Muscle of leg (tissue), 11 donors: Measurements from ENCODE around the gene ACSM2B. TPM values are rescaled to one million over a fixed set of nuclear protein-coding genes. Genes with fewer than 3 reads are reported as not detected.
"Not testable (repeated sequence)": the region's sequence is repeated elsewhere in the genome, so short reads cannot be mapped to it uniquely, and the experiment has no call there.

Source experiments
- DNase-seq: peaks from one replicate; pipeline ENCODE4 v3.0.0; 2013
- H3K27ac ChIP-seq: one replicate; pipeline ENCODE4 v1.5.1; 2013; ENCODE audit warnings: mild to moderate bottlenecking, low read length, control low read depth
- H3K27me3 ChIP-seq: one replicate; pipeline ENCODE4 v1.6.1; 2013; ENCODE audit warnings: low read length; ENCODE audit not compliant: control insufficient read depth, insufficient read depth
- H3K36me3 ChIP-seq: one replicate; pipeline ENCODE4 v1.6.1; 2013; ENCODE audit warnings: low read length; ENCODE audit not compliant: control insufficient read depth, insufficient read depth
- H3K4me1 ChIP-seq: one replicate; pipeline ENCODE4 v1.6.1; 2013; ENCODE audit warnings: low read length; ENCODE audit not compliant: control insufficient read depth, insufficient read depth
- H3K4me3 ChIP-seq: one replicate; pipeline ENCODE4 v1.5.1; 2013; ENCODE audit warnings: low read length, control low read depth
- H3K9me3 ChIP-seq: replicated peaks from 2 replicates; pipeline ENCODE4 v1.6.1; 2013; ENCODE audit warnings: low read depth, low read length; ENCODE audit not compliant: control insufficient read depth
- WGBS: methylation state at CpG from one replicate; pipeline ENCODE4 v1.1.5; 2013; ENCODE audit warnings: missing lambda C conversion rate; ENCODE audit not compliant: insufficient coverage; 5-methylcytosine and 5-hydroxymethylcytosine counted together
- polyA plus RNA-seq, 8 donors: library from polyadenylated mRNA; unstranded; fragments of 120-200 nt; gene quantifications; one replicate each; pipeline versions ENCODE4 v1.2.1 to v1.2.3, GENCODE V29; 2013; ENCODE audit warnings: inconsistent platforms in 1 of 8, low replicate concordance in 1 of 8; ENCODE audit not compliant: insufficient read length in 8 of 8, insufficient read depth in 1 of 8
- total RNA-seq: library from RNA; stranded (reverse); fragments of 120-200 nt; gene quantifications from one replicate; pipeline ENCODE4 v1.2.4, GENCODE V29; 2013

The ACSM2B gene
- total and polyA plus RNA-seq, 9 donors: 0.11 to 1.1 (median 0.55) TPM

GRCh38 chr16:20613481-20614185 is 37.5 kb upstream of the ACSM2B start:
- H3K27me3 ChIP-seq: no peaks in the 10 kb centered on the region
- H3K4me1 ChIP-seq: no peaks in the 10 kb centered on the region
- no peaks in the 10 kb centered on the region for H3K9me3 ChIP-seq
- H3K4me3 ChIP-seq: no peak overlapping the region
- DNase-seq: no peak
- H3K27ac ChIP-seq: no peak overlapping the region
- H3K36me3 ChIP-seq: no peaks in the 10 kb centered on the region
- 84% methylated on average over 7 of the region's 7 CpGs for WGBS

DNA sequence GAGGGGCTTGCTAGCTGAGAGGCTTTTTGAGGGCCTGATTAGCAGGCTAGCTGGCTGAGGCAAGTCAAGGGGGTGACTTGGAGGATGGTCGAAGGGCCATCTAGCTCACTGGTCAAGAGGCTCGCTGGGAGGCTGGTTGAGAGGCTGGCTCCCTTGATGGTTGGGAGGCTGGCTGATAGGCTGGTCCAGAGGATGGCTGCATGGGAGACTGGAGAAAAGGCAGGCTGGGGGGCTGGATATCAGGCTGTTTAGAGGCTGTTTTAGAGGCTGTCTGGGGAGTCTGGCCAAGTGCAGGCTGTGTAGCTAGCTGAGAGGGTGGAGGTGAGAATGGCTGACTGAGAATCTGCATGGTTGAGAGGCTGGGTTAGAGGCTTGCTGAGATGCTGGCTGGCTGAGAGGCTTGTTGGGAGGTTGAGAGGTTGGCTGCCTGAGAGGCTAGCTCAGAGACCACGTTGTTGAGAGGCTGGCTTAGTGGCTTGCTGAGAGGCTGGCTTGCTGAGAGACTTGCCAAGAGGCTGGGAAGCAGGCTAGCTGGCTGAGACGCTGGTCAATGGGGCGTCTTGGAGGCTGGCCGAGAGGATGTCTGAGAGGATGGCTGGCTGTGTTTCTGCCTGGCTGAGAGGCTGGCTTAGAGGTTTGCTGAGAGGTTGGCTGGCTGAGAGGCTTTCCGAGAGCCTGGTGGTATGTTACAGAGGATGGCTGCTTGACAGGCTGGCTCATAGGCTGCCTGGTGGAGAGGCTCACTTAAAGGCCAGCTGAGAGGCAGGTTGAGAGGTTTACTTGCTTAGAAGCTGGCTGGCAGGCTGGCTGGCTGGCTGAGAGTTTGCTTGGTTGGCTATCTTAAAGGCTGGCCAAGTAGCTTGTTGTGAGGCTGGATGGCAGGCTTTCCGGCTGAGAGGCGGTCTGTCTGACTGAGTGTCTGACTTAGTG is 36.6 kb upstream of the ACSM2B start:
- no peak for DNase-seq
- H3K9me3 ChIP-seq: no peaks in the 10 kb centered on the region

DNA sequence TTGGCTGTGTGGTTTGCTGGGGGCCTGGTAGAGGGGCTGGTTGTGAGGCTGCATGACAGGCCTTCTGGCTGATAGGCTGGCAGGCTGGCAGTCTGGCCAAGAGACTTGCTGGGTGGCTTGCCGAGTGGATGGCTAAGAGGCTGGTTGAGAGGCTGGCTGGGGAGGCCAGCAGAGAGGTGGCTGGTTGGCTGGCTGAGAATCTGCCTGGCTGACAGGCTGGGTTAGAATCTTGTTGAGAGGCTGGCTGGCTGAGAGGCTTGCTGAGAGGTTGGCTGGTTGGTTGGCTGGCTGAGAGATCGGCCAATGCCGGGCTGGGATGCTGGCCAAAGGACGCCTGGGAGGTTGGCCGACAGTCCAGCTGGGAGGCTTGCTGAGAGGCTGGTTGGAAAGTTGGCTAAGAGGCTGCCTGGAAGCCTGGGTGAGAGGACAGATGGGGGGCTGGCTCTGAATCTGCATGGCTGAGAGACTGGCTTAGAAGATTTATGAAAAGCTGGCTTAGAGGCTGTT is 35.9 kb upstream of the ACSM2B start:
- Histone ChIP-seq H3K4me3 (no peak overlapping the region), H3K27me3 (no peaks in the 10 kb centered on the region), H3K27ac (no peak overlapping the region), H3K4me1 (no peaks in the 10 kb centered on the region), H3K9me3 (no peaks in the 10 kb centered on the region), H3K36me3 (no peaks in the 10 kb centered on the region)
- WGBS: 59% methylated on average over 5 of the region's 5 CpGs
- DNase-seq: peak; percentile 15

More for the DNA sequence above, 36.6 kb upstream of the ACSM2B start:
- no peaks in the 10 kb centered on the region for H3K36me3 ChIP-seq
- no peak overlapping the region for H3K4me3 ChIP-seq
- no peaks in the 10 kb centered on the region for H3K4me1 ChIP-seq
- no peaks in the 10 kb centered on the region for H3K27me3 ChIP-seq
- 67% methylated on average over 9 of the region's 9 CpGs for WGBS
- H3K27ac ChIP-seq: no peak overlapping the region

GRCh38 chr16:20611350-20611902 is 35.3 kb upstream of the ACSM2B start:
- H3K9me3 ChIP-seq: no peaks in the 10 kb centered on the region
- no peak overlapping the region for H3K4me3 ChIP-seq
- H3K36me3 ChIP-seq: no peaks in the 10 kb centered on the region
- WGBS: 26% methylated on average over 2 of the region's 2 CpGs
- H3K4me1 ChIP-seq: no peaks in the 10 kb centered on the region
- DNase-seq: no peak
- no peak overlapping the region for H3K27ac ChIP-seq
- no peaks in the 10 kb centered on the region for H3K27me3 ChIP-seq

GRCh38 chr16:20610892-20611349 is 34.8 kb upstream of the ACSM2B start:
- Histone ChIP-seq H3K27ac (no peak overlapping the region), H3K4me3 (no peak overlapping the region), H3K27me3 (no peaks in the 10 kb centered on the region), H3K4me1 (no peaks in the 10 kb centered on the region), H3K36me3 (no peaks in the 10 kb centered on the region), H3K9me3 (no peaks in the 10 kb centered on the region)
- DNase-seq: no peak
- WGBS: 57% methylated on average over 4 of the region's 4 CpGs

DNA sequence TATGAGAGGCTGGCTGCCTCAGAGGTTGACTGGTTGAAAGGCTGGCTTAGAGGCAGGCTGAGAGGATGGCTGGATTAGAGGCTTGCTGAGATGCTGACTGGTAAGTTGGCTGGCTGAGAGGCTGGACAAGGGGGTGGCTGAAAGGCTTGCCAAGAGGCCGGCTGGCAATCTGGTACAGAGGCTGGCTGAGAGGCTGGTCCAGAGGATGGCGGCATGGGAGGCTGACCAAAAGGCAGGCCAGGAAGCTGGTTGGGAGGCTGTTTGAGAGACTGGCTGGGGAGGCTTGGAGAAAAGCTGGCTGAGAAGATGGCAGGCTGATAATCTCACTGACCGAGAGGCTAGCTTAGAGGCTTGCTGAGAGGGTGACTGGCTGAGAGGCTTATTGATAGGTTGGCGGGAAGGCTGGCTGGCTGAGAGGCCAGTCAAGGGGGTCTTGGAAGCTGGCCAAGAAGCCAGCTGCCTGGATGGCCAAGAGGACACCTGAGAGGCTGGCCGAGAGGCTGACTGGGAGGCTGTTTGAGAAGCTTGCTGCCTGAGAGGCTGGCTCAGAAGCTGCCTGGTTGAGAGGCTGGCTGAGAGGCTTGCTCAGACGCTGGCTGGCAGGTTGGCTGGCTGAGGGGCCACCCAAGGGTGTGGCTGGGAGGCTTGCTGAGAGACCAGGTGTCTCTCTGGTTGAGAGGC is 34.2 kb upstream of the ACSM2B start:
- H3K4me3 ChIP-seq: no peak overlapping the region
- H3K27ac ChIP-seq: no peak overlapping the region
- no peaks in the 10 kb centered on the region for H3K27me3 ChIP-seq
- WGBS: 56% methylated on average over 6 of the region's 6 CpGs
- DNase-seq: no peak
- H3K36me3 ChIP-seq: no peaks in the 10 kb centered on the region
- no peaks in the 10 kb centered on the region for H3K4me1 ChIP-seq
- no peaks in the 10 kb centered on the region for H3K9me3 ChIP-seq

- H3K27ac ChIP-seq, H3K4me3 ChIP-seq, H3K36me3 ChIP-seq, DNase-seq, H3K9me3 ChIP-seq, H3K4me1 ChIP-seq, H3K27me3 ChIP-seq: not testable (repeated sequence)
- WGBS: 72% methylated on average over 10 of the region's 11 CpGs
Measured at GRCh38 chr16:20602205-20602604, 26.0 kb upstream of the ACSM2B start.

DNA sequence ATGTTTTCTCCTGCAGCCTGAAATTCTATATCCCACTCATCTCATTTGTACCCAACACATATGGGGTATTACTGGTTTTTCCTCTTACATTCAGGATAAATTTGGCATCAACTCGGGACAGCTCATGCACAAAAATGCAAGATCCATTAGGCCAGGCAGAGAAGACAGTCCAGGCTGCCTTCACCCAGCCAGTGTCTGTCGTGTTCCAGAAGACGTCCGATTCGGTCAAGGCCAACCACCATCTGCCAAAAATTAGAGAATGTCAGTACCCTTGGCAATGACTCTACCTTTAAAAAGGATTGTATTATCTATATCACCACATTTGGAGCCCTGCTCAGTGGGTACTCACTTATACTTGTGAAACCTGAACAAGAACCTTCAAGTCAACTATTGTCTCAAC is 23.3 kb upstream of the ACSM2B start:
- not testable (repeated sequence) for DNase-seq
- WGBS: 81% methylated on average over 5 of the region's 5 CpGs

DNA sequence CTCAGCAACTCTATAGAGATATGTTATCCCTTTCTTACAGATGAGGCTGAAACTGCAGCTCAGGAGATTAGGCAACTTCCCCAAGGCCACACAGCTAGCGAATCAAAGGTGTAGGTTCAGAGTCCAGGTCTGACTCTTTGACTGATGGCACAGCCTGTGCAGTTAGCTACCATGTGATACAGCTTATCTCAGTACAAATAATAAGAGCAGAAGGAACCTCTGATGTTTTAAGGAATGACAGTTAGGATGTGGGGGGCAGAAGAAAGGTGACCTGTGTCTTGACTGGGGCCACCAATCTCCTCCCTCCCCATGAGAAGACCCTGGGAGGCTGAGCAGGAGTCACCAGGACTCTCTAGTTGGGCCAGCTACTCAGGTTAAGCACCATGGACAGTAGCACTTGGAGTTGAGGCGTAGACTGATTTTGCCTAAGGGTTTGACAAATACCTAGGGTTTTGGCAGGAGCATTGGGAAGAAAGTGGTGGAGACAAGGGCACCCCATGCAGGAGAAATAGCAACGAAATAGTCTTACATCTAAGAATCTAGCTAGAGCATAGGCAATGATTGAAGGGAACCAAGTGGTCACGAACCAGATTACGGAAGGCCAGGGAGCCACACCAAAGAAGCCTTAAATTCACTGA is 22.8 kb upstream of the ACSM2B start:
- 100% methylated on average over 1 of the region's 5 CpGs for WGBS
- H3K4me1 ChIP-seq: no peaks in the 10 kb centered on the region
- no peaks in the 10 kb centered on the region for H3K27me3 ChIP-seq
- no peak overlapping the region for H3K27ac ChIP-seq
- H3K4me3 ChIP-seq: no peak overlapping the region
- no peaks in the 10 kb centered on the region for H3K9me3 ChIP-seq
- DNase-seq: no peak
- H3K36me3 ChIP-seq: no peaks in the 10 kb centered on the region

More for the DNA sequence above, 23.3 kb upstream of the ACSM2B start:
- not testable (repeated sequence) for H3K27me3 ChIP-seq, H3K4me1 ChIP-seq, H3K4me3 ChIP-seq, H3K27ac ChIP-seq, H3K9me3 ChIP-seq, H3K36me3 ChIP-seq
